HG02678 (cell line): Measurements from ENCODE around the gene PLS1.
"Not testable (repeated sequence)": the region's sequence is repeated elsewhere in the genome, so short reads cannot be mapped to it uniquely, and the experiment has no call there.

Experiments
- ATAC-seq: cut with Tn5 transposase; IDR thresholded peaks from one replicate; pipeline ENCODE4 v1.9.1; 2021; ENCODE audit warnings: mild to moderate bottlenecking, moderate library complexity; ENCODE audit not compliant: unreplicated experiment

Gene PLS1

GRCh38 chr3:142680710-142681109 lies 84.5 kb downstream of the PLS1 start:
- no peak for ATAC-seq

GRCh38 chr3:142690613-142691012 lies 94.4 kb downstream of the PLS1 start:
- ATAC-seq, result no peak

GRCh38 chr3:142691527-142691926 lies 95.3 kb downstream of the PLS1 start:
- no peak for ATAC-seq

GRCh38 chr3:142693136-142693853 lies 97.1 kb downstream of the PLS1 start:
- no peak for ATAC-seq

GRCh38 chr3:142694225-142694624 lies 98.0 kb downstream of the PLS1 start:
- ATAC-seq, result no peak

- no peak for ATAC-seq
Measured at GRCh38 chr3:142705198-142705597, 109.0 kb downstream of the PLS1 start.

- no peak for ATAC-seq
Measured at GRCh38 chr3:142706321-142707127, 110.3 kb downstream of the PLS1 start.

- no peak for ATAC-seq
Measured at GRCh38 chr3:142709207-142709606, 113.0 kb downstream of the PLS1 start.

GRCh38 chr3:142714882-142715281 lies 118.7 kb downstream of the PLS1 start:
- ATAC-seq, result not testable (repeated sequence)

- ATAC-seq, result no peak
Measured at GRCh38 chr3:142716102-142716501, 119.9 kb downstream of the PLS1 start.

GRCh38 chr3:142723665-142723967 lies 127.4 kb downstream of the PLS1 start:
- ATAC-seq, result no peak

- ATAC-seq, result peak; percentile 92
Measured at GRCh38 chr3:142723968-142724681, 127.9 kb downstream of the PLS1 start, which contains the start of gene TRPC1. Gene TRPC1 (plus strand): TSS chr3:142724034. CDS start chr3:142724560, 526 bp downstream.

- peak; percentile 20 for ATAC-seq
Measured at GRCh38 chr3:142724682-142725356, 128.6 kb downstream of the PLS1 start.

GRCh38 chr3:142725357-142725739 lies 129.2 kb downstream of the PLS1 start:
- ATAC-seq, result no peak

- ATAC-seq, result no peak
Measured at GRCh38 chr3:142726017-142726416, 129.8 kb downstream of the PLS1 start.

GRCh38 chr3:142732066-142732465 lies 135.9 kb downstream of the PLS1 start:
- ATAC-seq, result no peak

GRCh38 chr3:142734834-142735233 lies 138.6 kb downstream of the PLS1 start:
- no peak for ATAC-seq

- ATAC-seq, result no peak
Measured at GRCh38 chr3:142735462-142735861, 139.3 kb downstream of the PLS1 start.

- ATAC-seq, result no peak
Measured at GRCh38 chr3:142738396-142738795, 142.2 kb downstream of the PLS1 start.

GRCh38 chr3:142746646-142747045 lies 150.5 kb downstream of the PLS1 start:
- ATAC-seq, result no peak

GRCh38 chr3:142750531-142750930 lies 154.3 kb downstream of the PLS1 start:
- not testable (repeated sequence) for ATAC-seq
